LoVo (cell line): ENCODE results near the gene RNF225.
"Not testable (repeated sequence)": the region's sequence is repeated elsewhere in the genome, so short reads cannot be mapped to it uniquely, and the experiment has no call there.

ENCODE experiments used
- DNase-seq: peaks from one replicate; pipeline ENCODE4 v3.0.0-alpha.2; 2016; ENCODE audit warnings: low spot score

RNF225 gene

DNA sequence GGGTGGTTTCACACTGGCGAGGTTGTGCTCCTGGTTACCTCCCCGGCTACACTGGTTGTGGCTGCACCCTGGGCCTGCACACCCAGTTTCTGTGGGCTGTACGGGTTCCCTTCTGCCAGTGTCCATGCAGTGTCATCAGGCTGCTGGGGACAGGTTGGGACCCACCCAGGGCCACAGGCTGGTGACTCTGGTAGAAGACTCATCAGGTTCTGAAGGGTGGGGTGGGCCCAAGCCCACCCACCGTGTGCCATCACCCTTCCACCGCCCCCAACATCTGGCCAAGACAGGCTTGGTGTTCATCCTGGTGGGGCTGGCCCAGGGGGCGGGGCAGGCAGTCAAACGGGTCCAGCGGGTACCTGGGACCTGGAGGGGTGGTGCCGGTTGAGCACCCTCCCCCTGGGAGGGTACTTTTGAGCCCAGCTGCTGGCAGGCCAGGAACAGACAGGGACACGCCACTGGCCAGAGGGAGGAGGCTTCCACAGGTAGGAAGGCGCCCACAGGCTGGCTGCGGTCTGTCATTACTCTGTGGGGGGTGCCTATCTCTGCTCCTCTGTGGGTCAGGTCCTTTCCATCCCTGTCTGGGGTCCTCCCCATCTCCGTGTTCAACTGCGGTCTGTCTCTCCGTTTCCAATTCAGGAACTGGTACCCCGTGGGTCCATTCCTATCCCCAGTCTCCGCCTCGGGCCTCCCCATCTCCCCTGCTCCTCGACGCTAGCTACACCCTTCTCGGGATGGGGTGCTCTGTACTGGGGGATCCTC lies at the start of gene RNF225:
RNF225 (plus strand) TSS at position 437 of the 759 bp plus-strand sequence. CDS start 434 bp downstream, outside the sequence.
- DNase-seq = peak; percentile 43

DNA sequence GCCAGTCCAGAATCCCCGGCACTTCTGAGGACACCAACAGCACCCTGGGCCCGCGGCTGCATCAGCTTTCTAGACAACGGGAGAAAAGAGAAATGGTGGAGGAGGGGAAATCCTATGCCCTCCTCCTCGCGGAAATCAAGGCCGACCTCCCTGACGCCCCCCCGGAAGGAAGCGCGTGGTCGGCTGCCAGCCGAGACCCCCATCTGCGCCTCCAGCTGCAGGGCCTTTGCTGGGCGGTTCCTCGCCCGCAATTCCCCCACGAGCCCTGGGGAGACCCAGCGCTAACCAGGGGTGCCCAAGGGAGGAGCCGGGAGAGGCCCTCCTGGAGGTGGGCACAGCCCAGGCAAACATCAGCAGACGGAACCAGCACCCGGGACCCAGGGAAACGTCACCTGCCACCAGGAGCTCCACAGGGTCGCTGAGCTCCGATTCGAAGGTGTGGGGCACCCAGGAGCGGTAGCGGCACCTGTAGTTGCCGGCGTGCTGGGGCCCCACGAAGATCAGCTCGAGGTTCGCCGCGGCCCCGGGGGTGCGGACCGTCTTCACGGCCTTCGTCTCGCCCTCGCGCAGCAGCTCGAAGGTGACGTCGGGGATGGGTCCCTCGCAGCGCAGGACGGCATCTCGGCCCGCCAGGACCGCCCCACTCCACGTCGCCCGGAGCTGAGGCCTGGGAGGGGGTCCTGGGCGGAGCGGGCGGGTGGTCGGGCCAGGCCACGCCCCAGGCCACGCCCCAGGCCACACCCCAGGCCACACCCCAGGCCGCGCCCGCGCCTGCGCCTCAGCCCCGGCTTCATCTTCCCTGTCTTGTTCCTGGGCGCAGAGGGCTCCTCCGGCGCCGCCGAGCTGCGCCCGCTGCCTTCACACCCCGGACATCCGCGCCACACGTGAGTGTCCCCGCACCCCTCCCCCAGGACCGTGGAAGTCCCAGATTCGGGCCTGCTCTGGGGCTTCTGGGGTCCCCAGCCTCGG lies 48.2 kb upstream of the RNF225 start:
- no peak for DNase-seq

DNA sequence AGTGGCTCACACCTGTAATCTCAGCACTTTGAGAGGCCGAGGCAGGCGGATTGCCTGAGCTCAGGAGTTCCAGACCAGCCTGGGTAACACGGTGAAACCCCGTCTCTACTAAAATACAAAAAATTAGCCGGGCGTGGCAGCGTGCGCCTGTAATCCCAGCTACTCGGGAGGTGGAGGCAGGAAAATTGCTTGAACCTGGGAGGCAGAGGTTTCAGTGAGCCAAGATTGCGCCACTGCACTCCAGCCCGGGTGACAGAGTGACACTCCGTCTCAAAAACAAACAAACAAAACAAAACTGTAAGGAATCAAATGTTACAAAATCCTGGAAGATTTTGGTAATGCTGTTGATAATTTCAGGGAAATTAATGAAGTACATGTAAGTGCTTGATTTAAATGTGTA lies 47.4 kb upstream of the RNF225 start:
- DNase-seq = not testable (repeated sequence)

DNA sequence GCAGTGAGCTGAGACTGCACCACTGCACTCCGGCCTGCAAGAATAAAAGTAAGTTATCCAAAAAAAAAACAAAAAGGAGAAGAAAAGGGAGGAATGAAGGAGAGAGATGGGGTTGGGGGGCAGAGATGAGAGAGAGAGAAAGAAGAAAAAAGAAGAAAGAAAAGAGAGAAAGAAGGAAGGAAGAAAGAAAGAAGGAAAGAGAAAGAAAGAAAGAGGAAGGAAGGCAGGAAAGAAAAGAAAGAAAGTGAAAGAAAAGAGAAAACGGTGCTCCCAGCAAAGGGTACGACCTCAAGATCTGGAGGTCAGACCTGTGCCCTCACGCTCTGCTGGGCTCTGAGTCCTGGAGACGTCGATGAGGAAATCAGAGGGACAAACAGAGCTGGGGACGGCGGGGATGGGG lies 45.9 kb upstream of the RNF225 start:
- DNase-seq = no peak

DNA sequence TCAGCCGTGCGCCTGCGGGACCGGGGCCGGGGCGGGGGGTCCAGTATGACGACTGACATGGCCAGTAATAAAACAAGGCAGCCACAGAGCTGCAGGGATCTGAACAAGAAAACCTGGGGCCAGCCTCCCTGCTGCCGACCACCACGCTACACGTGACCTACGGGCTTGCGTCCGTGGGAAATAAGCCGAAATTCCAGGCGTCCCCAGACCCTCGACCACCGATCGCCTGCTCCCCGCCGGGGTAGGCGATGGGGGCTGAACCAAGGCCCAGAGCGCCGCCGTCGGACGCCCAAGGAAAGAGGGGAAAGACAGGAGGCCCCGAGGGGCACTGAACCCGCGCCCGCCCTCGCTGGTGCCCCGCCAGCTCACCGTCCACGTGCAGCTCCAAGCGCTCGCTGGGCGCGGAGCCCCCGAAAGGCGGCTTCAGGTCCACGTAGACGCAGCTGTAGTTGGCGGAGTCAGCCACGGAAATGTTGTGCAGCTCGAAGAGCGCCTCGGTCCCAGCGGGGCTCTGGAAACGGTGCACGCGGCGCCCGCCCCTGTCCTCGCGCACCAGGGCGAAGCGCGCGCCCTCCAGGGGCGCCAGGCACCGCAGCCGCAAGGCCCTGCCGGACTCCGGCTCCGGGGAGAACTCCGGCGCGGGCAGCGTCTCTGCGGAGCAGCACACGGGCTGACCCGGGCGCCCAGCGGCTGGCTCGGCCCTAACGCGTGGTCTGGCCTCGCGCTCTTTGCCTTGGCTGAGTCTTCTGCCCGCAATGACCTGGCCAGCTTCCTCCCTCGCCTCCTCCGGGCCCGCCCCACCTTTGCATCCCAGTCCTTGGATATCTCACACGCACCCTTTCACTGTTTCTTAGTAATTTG lies 45.2 kb upstream of the RNF225 start:
- DNase-seq = no peak

DNA sequence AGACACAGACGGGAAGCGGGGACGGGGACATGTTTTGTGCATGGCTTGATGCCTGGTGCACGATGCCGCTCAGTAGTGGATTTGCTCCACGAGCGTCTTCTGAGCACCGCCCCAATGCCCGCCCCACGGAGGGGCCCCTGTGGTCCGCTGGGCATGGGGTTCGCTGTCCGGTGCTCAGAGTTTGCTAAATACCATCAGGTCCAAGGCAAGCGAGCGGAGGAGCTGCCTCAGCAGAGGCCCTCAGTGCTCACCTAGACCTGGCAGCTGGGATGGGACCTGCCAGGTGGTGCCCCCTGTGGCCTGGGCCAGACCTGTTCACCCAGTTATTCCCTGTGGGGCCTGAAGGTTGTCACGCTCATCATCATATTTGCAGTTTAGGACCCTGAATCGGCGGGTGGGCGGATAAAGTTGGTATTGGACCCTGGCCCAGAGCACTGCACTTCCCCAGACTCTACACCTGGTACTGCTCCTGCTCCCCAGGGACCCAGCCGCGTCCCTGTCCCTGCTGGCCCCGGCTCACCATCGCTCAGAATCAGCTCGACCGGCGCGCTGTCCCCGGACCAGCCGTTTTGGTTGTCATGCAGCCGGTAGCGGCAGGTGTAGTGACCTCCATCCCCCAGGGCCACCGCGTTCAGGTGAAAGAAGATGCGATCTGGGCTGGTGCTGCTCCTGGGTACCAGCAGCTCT lies 44.4 kb upstream of the RNF225 start:
- DNase-seq = no peak

DNA sequence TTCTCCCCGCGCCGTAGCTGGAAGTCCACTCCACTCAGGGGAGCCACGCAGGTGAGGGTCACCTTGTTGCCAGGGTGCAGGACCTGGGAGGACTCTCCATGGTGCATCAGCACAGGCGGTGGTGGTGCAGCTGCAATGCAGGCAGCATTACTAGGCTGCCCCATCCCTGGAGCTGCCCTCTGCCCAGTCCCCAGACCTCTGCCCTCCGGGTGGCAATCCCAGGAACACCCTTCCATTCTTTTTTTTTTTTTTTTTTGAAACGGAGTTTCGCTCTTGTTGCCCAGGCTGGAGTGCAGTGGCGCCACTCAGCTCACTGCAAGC lies 43.9 kb upstream of the RNF225 start:
- no peak for DNase-seq

DNA sequence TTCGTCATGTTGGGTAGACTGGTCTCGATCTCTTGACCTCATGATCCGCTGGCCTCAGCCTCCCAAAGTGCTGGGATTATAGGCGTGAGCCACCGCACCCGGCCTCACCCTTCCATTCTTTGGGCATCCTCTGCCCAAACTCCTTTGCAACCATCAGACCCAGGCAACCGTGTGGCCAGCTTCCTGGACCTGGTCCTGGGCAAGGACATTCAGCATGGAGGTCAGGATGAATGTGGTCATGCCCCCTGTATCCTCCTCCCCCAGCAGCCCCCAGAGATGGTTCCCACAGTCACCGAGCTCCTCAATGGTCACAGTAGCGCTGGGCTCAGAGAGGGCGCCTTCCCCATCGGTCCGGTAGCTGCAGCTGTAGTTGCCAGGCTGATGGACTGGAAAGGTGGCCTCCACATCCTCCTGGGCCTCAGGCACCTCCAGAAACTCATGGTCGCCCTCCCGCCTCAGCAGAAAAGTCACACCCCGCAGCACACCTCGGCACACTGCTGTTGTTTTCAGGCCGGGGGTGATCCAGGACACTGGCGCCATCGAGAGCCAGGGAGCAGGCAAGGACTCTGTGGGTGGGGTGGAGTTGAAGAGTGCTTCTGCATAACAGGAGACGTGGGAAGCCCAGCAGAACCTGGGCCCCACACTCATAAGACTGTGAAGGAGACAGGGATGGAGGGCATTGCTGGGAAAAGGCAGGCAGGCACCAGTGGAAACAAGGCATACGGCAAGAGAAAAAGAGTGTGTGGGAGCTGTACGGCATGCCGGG lies 43.3 kb upstream of the RNF225 start:
- DNase-seq = no peak

DNA sequence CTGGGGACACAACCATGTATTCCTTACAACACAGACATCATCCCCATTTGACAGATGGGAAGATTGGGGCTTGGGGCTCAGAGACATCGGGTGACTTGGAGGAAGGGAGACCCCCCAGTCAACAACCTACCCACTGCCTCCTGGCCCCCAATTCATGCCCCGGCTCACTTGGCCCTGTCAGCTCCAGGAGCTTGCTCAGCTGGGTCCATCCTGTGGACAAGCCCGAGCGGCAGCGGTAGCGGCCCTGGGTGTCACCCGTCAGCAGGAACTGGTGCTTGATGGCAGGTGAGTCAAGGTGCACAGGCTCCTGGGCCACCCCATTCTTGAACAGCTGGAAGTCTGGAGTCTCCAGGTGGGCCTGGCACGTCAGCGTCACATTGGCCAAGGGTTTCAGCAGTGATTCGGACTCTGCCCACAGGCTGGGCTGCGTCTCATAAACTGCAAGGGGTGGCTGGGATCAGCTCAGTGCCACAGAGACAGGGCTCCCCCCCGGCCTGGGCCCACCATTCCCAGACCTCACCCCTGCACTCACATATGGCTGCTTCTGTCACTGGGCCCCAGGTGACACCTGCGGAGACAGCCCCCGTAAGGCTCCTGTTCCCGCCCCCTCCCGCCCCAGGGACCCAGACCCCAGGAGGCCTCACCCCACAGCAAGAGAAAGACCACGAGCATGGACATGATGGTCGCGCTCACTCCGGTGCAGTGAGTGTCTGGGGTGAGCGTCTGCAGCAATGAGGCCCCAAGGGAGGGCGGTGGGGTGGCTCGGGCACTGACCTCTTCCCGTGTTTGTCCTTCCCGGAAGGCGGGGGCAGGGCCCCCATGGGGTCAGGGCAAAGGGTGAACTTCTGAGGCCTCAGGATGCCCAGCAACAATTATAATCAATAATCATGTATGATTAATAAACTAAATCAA lies 42.4 kb upstream of the RNF225 start, which contains the start of gene A1BG:
A1BG (minus strand) TSS at position 733 of the 912 bp plus-strand sequence; CDS start at position 678, 55 bp downstream.
- no peak for DNase-seq

DNA sequence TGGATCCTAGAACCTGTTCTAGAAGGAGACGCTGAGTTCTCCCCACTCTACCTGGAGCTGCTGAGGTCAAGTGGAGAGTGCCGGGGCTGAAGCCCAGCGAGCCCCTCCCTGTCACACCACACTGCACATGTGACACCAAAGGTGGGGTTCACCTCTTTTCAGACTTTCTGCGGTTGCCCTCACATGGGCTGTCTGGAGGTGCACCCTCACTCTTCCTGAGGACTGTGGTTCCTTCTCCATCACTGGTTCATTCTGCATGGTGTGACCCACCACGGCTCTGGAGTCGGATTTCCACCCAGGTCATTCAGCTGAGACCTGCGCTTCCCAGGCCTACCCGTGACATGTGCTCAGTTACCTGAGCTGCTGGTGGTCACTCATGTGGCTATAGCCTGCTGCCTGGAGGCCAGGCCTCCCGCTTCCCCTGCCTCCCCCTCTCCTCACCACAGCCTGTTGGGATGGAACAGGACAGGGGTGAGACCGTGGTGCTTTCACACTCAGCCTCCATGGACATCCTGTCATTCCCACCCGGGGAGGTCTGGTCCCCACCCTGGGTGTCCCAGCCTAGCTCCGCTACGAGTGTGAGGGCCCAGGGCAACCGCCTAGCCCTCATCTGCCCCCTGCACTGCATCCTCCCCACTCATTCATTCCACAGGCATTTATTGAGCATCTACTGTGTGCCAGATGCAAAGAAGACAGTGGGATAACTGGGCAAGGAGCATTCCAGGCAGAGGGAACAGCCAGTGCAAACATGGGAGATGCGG lies 41.6 kb upstream of the RNF225 start:
- no peak for DNase-seq

DNA sequence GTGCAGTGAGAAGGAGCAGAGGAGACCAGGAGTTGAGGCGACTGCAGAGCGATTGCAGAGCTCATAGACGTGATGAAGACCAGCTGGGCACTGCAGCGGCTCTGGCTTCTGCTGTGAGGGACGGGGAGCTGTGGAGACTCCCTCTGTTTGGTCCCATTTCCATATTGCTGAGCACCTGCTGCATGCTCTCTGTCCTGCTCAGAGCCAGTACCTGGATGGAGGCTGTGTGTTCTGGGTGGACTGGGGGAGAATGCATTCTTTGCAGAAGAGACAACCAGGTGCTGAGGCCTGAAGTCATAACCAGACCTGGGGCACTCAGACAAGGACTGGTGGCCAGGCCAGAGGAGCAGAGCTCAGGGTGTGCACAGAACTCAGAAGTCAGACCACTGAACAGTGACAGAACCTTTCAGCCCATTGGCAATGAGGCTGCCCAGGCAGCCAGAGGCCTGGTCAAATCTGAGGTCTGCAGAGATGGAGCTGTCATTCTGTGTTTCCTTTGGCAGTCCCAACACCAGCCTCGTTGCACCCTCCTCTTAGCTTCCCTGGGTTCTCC lies 40.9 kb upstream of the RNF225 start:
- no peak for DNase-seq

DNA sequence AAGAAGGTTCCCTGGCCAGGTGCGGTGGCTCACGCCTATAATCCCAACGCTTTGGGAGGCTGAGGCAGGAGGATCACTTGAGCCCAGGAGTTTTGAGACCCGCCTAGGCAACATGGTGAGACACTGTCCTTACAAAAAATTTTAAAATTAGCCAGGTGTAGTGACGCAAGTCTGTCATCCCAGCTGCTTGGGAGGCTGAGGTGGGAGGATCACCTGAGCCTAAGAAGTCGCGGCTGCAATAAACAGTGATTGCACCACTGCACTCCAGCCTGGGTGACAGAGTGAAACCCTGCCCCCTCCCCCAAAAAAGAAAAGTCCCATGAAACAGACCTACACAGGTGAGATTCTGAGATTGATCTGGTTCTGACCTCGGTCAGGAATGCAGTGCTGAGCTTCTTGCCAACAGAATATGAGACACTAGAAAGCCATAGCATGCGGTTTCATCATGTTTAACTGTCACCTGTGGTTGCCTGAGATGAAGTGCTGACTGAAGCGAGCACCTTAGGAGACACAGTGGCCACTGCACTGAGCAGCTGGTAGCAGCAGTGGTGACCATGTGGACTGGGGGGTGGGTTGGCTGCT lies 40.1 kb upstream of the RNF225 start:
- no peak for DNase-seq

DNA sequence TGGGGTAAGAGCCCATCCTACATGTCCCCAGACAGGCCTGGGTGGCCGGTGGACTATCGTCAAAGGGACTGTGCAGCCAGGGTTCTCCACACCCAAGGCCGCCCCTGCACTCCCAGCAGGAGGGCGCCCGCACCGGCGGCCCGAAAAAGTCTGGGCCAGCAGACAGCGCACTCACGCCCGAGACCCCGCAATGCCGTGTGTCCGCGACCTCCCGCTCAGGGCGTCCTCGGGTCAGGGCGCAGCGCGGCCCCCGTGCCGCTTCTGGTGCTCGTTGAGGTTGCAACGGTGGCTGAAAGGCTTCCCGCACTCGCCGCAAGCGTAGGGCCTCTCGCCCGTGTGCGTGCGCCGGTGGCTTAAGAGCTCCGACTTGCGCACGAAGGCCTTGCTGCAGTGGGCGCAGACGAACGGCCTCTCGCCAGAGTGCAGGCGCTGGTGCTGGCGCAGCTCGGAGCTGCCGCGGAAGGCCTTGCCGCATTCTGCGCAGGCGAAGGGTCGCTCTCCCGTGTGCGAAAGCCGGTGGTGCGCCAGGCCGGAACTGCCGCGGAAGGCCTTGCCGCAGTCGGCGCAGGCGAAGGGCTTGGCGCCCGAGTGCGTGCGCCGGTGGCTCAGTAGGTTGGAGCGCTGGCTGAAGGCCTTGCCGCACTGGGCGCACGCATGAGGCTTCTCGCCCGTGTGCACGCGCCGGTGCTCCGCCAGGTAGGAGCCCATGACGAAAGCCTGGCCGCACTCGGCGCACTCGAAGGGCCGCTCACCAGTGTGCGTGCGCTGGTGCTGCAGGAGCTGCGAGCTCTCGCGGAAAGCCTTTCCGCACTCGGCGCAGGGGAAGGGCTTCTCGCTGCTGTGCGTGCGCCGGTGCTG lies 39.3 kb upstream of the RNF225 start:
- DNase-seq = no peak

DNA sequence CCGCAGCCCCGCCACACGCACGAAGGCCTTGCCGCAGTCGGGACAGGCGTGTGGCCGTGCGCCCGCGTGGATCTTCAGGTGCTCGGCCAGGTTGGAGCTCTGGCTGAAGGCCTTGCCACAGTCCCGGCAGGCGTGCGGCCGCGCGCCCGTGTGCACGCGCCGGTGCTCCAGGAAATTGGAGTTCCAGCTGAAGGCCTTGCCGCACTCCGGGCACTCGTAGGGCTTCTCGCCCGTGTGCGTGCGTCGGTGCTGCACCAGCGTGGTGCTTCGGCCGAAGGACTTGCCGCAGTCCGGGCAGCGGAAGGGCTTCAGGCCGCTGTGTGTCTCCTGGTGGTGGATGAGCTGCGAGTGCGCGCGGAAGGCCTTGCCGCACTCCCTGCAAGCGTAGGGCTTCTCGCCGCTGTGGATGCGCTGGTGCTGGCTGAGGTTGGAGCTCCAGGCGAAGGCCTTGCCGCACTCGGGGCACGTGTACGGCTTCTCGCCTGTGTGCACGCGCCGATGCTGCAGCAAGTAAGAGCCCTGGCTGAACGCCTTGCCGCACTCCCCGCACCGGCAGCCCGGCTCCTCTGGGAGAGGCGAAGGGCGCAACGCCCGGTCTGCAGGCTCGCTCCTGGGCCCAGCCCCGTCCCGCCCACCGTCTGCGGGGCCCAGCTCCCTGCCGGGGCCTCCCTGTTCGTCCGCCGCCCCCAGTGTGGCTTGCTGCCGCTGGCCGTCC lies 38.5 kb upstream of the RNF225 start:
- no peak for DNase-seq

DNA sequence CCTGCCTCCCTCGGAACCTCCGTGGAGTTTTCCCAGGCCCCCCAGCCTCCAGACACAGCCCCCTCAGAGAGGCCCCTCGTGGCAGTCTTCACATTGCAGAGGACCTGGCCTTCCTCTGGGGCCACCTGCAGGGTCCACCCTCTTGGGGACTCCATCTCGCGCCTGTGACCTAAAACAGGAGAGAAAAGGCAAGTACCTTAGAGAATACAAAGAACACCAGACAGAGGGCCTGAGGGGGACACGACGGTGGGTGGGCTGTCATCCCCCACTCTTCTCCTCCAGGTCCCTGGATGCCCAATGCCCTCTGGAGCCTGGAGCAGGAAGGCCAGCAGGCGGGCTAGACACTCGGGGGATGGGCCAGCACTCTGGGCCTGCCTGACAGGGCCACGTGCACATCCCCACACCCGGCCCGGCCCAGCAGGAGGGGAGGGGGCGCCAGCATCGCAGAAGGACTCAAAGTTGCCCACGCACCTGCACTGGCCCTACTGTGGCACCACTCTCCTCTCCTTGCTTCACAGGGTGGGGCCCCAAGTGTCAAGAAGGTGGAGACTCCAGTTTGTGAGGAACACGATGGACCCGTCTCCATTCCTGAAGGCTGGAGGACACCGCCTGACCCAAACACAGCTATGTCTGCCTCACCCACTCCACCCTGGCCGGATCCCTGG lies 37.8 kb upstream of the RNF225 start:
- DNase-seq = no peak

DNA sequence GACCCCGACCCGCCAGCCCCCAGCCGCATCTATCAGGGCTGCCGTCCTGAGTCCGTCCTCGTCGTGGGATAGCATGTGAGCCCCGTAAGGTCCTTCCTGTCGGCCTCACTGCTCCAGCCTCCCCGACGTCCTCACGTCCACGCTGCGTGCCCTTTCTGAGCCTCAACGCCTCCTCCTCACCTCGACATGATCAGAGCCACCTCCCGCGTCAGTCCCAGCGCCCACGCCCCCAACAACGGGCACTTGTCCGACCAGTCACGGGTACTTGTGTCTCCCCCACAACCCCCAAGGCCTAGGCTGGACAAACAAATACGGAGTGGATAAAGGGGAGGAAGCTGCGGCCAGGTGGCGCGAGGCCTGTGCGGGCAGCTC lies 33.6 kb upstream of the RNF225 start:
- peak; percentile 55 for DNase-seq
